SU-DHL-6 (cell line): ENCODE measurements around the gene ERMP1.

ENCODE experiments used
- H2AFZ ChIP-seq: fragments of 200-600 bp; sonication (generic); 2 replicates; pipeline ENCODE4 v1.6.1; 2014; ENCODE audit warnings: low read depth, mild to moderate bottlenecking, moderate library complexity, mixed read lengths, antibody characterized with exemption, low read length; ENCODE audit not compliant: severe bottlenecking
- H3F3A ChIP-seq: fragments of 200-600 bp; shearing (Covaris generic); 2 replicates; pipeline ENCODE4 v1.6.0; 2016; ENCODE audit warnings: antibody characterized with exemption, mild to moderate bottlenecking; ENCODE audit not compliant: insufficient read depth
- H3K27ac ChIP-seq: fragments of 200-600 bp; sonication (generic); 2 replicates; pipeline ENCODE4 v1.5.1; 2016; ENCODE audit warnings: low read depth, mild to moderate bottlenecking, low read length, moderate library complexity, mixed read lengths
- H3K27me3 ChIP-seq: fragments of 200-600 bp; sonication (generic), shearing (Covaris generic); 2 replicates; pipeline ENCODE4 v1.6.0; 2014; ENCODE audit warnings: mild to moderate bottlenecking, low read length
- H3K36me3 ChIP-seq: fragments of 200-600 bp; sonication (generic); 2 replicates; pipeline ENCODE4 v1.6.1; 2014; ENCODE audit warnings: mild to moderate bottlenecking, low read length, mixed read lengths
- H3K4me2 ChIP-seq: fragments of 300-600, 200-600 bp; shearing (Covaris generic), sonication (generic); 2 replicates; pipeline ENCODE4 v1.6.0; 2014; ENCODE audit warnings: low read length, low read depth, mild to moderate bottlenecking; ENCODE audit not compliant: poor library complexity, severe bottlenecking
- H3K4me3 ChIP-seq: fragments of 200-600 bp; sonication (generic); 2 replicates; pipeline ENCODE4 v1.5.1; 2014; ENCODE audit warnings: antibody characterized with exemption, low read length, mild to moderate bottlenecking, mixed read lengths; ENCODE audit not compliant: insufficient read depth, poor library complexity, severe bottlenecking
- H3K79me2 ChIP-seq: fragments of 200-600 bp; sonication (generic); 2 replicates; pipeline ENCODE4 v1.6.1; 2014; ENCODE audit warnings: mild to moderate bottlenecking, low read length, moderate library complexity; ENCODE audit not compliant: insufficient read depth
- H3K9ac ChIP-seq: fragments of 200-600 bp; sonication (generic); 2 replicates; pipeline ENCODE4 v1.7.0; 2014; ENCODE audit warnings: mild to moderate bottlenecking, low read length
- H3K9me2 ChIP-seq: fragments of 200-600 bp; sonication (generic); replicated peaks from 2 replicates; pipeline ENCODE4 v1.6.1; 2014; ENCODE audit warnings: low read length; ENCODE audit not compliant: insufficient read depth
- H3K9me3 ChIP-seq: fragments of 200-600 bp; sonication (generic); 2 replicates; pipeline ENCODE4 v1.6.1; 2014; ENCODE audit warnings: low read length, mixed read lengths; ENCODE audit not compliant: insufficient read depth
- H4K20me1 ChIP-seq: fragments of 200-600 bp; sonication (generic); 2 replicates; pipeline ENCODE4 v1.6.1; 2014; ENCODE audit warnings: low read depth, mild to moderate bottlenecking, antibody characterized with exemption, low read length, moderate library complexity, mixed read lengths
- CTCF ChIP-seq: fragments of 200-600 bp; sonication (generic); IDR thresholded peaks from one replicate; pipeline ENCODE4 v1.5.1; 2017; ENCODE audit warnings: antibody characterized with exemption, mild to moderate bottlenecking, low read length, moderate library complexity; ENCODE audit not compliant: insufficient read depth, poor library complexity, severe bottlenecking
- EZH2phosphoT487 ChIP-seq: fragments of 200-600 bp; sonication (generic), shearing (Covaris generic); conservative IDR thresholded peaks from 2 replicates; pipeline ENCODE4 v1.6.1; 2018; ENCODE audit warnings: mild to moderate bottlenecking, antibody characterized with exemption, low read length, moderate library complexity, mixed read lengths

ERMP1 gene

GRCh38 chr9:5799314-5799713 is 33.6 kb downstream of the ERMP1 start:
- Histone ChIP-seq H2AFZ (no peak overlapping the region), H3F3A (peaks cover 8% of the 10 kb centered on the region; the same call in 1 of the 2 replicates)
- no peak for TF ChIP-seq EZH2phosphoT487
- no peak for TF ChIP-seq CTCF

GRCh38 chr9:5798581-5798980 is 34.3 kb downstream of the ERMP1 start:
- H2AFZ ChIP-seq, result no peak overlapping the region
- H3K9ac ChIP-seq, result no peak overlapping the region
- TF ChIP-seq CTCF (no peak), EZH2phosphoT487 (no peak)
- H3K4me3 ChIP-seq, result no peak overlapping the region
- H3K27ac ChIP-seq, result no peak overlapping the region
- H4K20me1 ChIP-seq, result no peaks in the 10 kb centered on the region
- peaks cover 12% of the 10 kb centered on the region; the same call in 1 of the 2 replicates for H3F3A ChIP-seq
- no peaks in the 10 kb centered on the region for H3K79me2 ChIP-seq
- no peaks in the 10 kb centered on the region for H3K27me3 ChIP-seq
- no peaks in the 10 kb centered on the region for H3K9me2 ChIP-seq
- H3K9me3 ChIP-seq, result no peaks in the 10 kb centered on the region
- peaks cover 32% of the 10 kb centered on the region; the same call in 1 of the 2 replicates for H3K36me3 ChIP-seq
- no peak overlapping the region for H3K4me2 ChIP-seq

More at GRCh38 chr9:5799314-5799713, 33.6 kb downstream of the ERMP1 start:
- Histone ChIP-seq H3K9ac (no peak overlapping the region), H3K36me3 (peaks cover 33% of the 10 kb centered on the region; the same call in 1 of the 2 replicates), H3K9me3 (no peaks in the 10 kb centered on the region), H3K9me2 (no peaks in the 10 kb centered on the region), H3K4me3 (no peak overlapping the region), H3K4me2 (no peak overlapping the region), H4K20me1 (no peaks in the 10 kb centered on the region), H3K27me3 (no peaks in the 10 kb centered on the region), H3K27ac (no peak overlapping the region), H3K79me2 (no peaks in the 10 kb centered on the region)

- TF ChIP-seq CTCF (no peak), EZH2phosphoT487 (no peak)
- no peak overlapping the region for H2AFZ ChIP-seq
These were observed 36.6 kb downstream of the ERMP1 start for GRCh38 chr9:5796298-5796697.

More at GRCh38 chr9:5796298-5796697, 36.6 kb downstream of the ERMP1 start:
- H3K4me3 ChIP-seq, result no peak overlapping the region
- H3K36me3 ChIP-seq, result peaks cover 31% of the 10 kb centered on the region; the same call in 1 of the 2 replicates
- no peak overlapping the region for H3K4me2 ChIP-seq
- peaks cover 8% of the 10 kb centered on the region; the same call in 1 of the 2 replicates for H3F3A ChIP-seq
- H3K9me3 ChIP-seq, result no peaks in the 10 kb centered on the region
- H3K9ac ChIP-seq, result no peak overlapping the region
- H3K79me2 ChIP-seq, result no peaks in the 10 kb centered on the region
- H3K9me2 ChIP-seq, result no peaks in the 10 kb centered on the region
- H4K20me1 ChIP-seq, result no peaks in the 10 kb centered on the region
- H3K27ac ChIP-seq, result no peak overlapping the region
- no peaks in the 10 kb centered on the region for H3K27me3 ChIP-seq
